Ishikawa (cell line): ENCODE data around the gene CSTB.

ENCODE experiments used
- CEBPB ChIP-seq: IDR thresholded peaks from 2 replicates; pipeline ENCODE4 v1.6.1; 2012
- CREB1 ChIP-seq: IDR thresholded peaks from 2 replicates; pipeline ENCODE4 v1.6.1; 2012; ENCODE audit warnings: low read depth
- EGR1 ChIP-seq: IDR thresholded peaks from 2 replicates; pipeline ENCODE4 v1.6.1; 2012
- EP300 ChIP-seq: IDR thresholded peaks from 2 replicates; pipeline ENCODE4 v1.6.1; 2012; ENCODE audit warnings: borderline replicate concordance
- FOXM1 ChIP-seq: IDR thresholded peaks from 2 replicates; pipeline ENCODE4 v1.6.1; 2012; ENCODE audit warnings: low read depth, borderline replicate concordance
- MAX ChIP-seq: IDR thresholded peaks from 2 replicates; pipeline ENCODE4 v1.6.1; 2012
- NFIC ChIP-seq: IDR thresholded peaks from 2 replicates; pipeline ENCODE4 v1.6.1; 2012
- RAD21 ChIP-seq: IDR thresholded peaks from 2 replicates; pipeline ENCODE4 v1.6.1; 2012; ENCODE audit warnings: low read depth
- REST ChIP-seq: IDR thresholded peaks from 2 replicates; pipeline ENCODE4 v1.6.1; 2012; ENCODE audit warnings: low read depth, mild to moderate bottlenecking
- TAF1 ChIP-seq: IDR thresholded peaks from 2 replicates; pipeline ENCODE4 v1.6.1; 2012; ENCODE audit warnings: low read depth, mild to moderate bottlenecking
- TCF12 ChIP-seq: IDR thresholded peaks from 2 replicates; pipeline ENCODE4 v1.6.1; 2012; ENCODE audit warnings: low read depth
- TEAD4 ChIP-seq: IDR thresholded peaks from 2 replicates; pipeline ENCODE4 v1.6.1; 2012
- USF1 ChIP-seq: IDR thresholded peaks from 2 replicates; pipeline ENCODE4 v1.6.1; 2012
- YY1 ChIP-seq: IDR thresholded peaks from 2 replicates; pipeline ENCODE4 v1.6.1; 2012; ENCODE audit warnings: low read depth
- ZBTB7A ChIP-seq: IDR thresholded peaks from 2 replicates; pipeline ENCODE4 v1.6.1; 2012; ENCODE audit warnings: low read depth

Gene CSTB

GRCh38 chr21:43783098-43783700, 7.1 kb upstream of the CSTB start:
- TF ChIP-seq REST (no peak), RAD21 (no peak), TCF12 (no peak), FOXM1 (no peak), YY1 (no peak), TAF1 (no peak), MAX (no peak), CEBPB (no peak), CREB1 (no peak), EP300 (no peak), NFIC (no peak), EGR1 (no peak), ZBTB7A (no peak), TEAD4 (no peak), USF1 (no peak)

- 0 out of 2 replicates have a peak, but pooled peaks have one; percentile 12 for TF ChIP-seq CEBPB
- TF ChIP-seq CREB1: no peak
- TF ChIP-seq FOXM1: no peak
- TF ChIP-seq MAX: no peak
- TF ChIP-seq EP300: no peak
Observed at GRCh38 chr21:43782431-43783097, 6.5 kb upstream of the CSTB start.

GRCh38 chr21:43781846-43782245, 5.7 kb upstream of the CSTB start:
- TF ChIP-seq EGR1 (no peak), EP300 (no peak), CEBPB (no peak), NFIC (no peak), MAX (no peak), ZBTB7A (no peak), CREB1 (no peak), REST (no peak)

- no peak for TF ChIP-seq MAX
- TF ChIP-seq EGR1: no peak
- no peak for TF ChIP-seq USF1
- TF ChIP-seq CREB1: no peak
- no peak for TF ChIP-seq TEAD4
- TF ChIP-seq NFIC: no peak
- no peak for TF ChIP-seq RAD21
- no peak for TF ChIP-seq TCF12
- no peak for TF ChIP-seq TAF1
- no peak for TF ChIP-seq REST
- no peak for TF ChIP-seq YY1
- TF ChIP-seq ZBTB7A: no peak
- no peak for TF ChIP-seq FOXM1
- no peak for TF ChIP-seq CEBPB
- TF ChIP-seq EP300: no peak
Observed at GRCh38 chr21:43779660-43780059, 3.6 kb upstream of the CSTB start.
